GM18909 (cell line): ENCODE results near the gene CCDC74A.
A peak's percentile ranks its signal among the peaks of the same experiment; 100 is the strongest.
"Not testable (repeated sequence)": the region's sequence is repeated elsewhere in the genome, so short reads cannot be mapped to it uniquely, and the experiment has no call there.

Experiments
- ATAC-seq: cut with Tn5 transposase; IDR thresholded peaks from one replicate; pipeline ENCODE4 v1.9.1; 2021; ENCODE audit warnings: mild to moderate bottlenecking; ENCODE audit not compliant: unreplicated experiment, poor library complexity

CCDC74A gene

DNA sequence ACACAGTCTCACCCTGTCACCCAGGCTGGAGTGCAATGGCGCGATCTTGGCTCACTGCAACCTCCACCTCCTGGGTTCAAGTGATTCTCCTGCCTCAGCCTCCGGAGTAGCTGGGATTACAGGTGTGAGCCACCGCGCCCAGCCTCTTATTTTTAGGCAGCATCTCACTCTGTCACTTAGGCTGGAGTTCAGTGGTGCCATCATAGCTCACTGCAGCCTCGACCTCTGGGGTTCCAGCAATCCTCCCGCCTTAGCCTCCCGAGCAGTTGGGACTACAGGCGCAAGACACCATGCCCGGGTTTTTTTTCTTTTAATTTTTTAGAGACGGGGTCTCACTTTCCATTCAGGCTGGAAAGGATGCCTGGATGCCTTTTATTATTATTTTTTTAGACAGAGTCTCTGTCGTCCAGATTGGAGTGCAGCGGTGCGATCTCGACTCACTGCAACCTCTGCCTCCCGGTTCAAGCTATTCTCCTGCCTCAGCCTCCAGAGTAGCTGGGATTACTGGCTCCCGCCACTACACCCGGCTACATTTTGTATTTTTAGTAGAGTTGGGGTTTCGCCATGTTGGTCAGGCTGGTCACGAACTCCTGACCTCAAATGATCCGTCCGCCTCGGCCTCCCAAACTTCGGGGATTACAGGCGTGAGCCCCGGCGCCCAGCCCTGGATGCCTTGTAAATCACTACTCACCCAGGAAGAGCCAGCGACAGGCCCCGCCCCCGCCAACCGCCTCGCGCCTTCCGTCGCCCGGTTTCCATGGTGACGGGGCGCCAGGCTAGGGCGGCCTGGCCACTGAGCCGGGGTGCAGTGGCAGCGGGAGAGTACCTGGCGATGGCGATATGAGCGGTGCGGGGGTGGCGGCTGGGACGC is at the start of gene CCDC74A:
CCDC74A (plus strand) TSS at position 758 of the 871 bp plus-strand sequence; CDS start at position 841, 83 bp downstream.
- peak; percentile 86 for ATAC-seq

DNA sequence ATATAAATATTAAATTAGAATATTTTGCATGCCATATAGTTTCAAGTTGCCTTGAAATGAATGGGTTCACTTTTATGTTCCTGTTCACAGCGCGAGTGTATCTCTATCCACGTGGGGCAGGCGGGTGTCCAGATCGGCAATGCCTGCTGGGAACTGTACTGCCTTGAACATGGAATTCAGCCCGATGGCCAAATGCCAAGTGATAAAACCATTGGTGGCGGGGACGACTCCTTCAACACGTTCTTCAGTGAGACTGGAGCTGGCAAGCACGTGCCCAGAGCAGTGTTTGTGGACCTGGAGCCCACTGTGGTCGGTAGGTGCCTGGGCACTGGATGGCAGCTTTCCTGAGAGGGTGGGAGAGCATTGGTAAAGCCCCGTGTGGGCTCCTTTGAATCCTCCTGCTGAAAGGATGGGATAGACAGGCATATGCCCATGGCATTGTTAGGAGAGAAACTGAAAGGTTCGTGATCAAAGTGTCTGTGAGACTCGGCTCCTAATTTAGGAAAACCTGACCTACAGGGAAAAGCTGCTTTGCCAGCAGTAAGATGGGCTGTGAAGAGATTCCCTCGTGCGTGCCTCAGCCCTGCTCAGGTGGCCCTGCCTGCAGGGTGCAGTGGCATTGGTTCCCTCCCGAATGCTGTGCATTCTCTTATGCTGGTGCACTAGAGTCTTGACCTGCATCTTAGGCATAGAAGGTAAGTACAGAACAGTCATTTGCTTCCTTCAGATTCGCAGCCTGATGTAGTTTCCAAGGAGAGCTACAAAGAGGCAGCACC is 49.4 kb upstream of the CCDC74A start:
- ATAC-seq = not testable (repeated sequence)

DNA sequence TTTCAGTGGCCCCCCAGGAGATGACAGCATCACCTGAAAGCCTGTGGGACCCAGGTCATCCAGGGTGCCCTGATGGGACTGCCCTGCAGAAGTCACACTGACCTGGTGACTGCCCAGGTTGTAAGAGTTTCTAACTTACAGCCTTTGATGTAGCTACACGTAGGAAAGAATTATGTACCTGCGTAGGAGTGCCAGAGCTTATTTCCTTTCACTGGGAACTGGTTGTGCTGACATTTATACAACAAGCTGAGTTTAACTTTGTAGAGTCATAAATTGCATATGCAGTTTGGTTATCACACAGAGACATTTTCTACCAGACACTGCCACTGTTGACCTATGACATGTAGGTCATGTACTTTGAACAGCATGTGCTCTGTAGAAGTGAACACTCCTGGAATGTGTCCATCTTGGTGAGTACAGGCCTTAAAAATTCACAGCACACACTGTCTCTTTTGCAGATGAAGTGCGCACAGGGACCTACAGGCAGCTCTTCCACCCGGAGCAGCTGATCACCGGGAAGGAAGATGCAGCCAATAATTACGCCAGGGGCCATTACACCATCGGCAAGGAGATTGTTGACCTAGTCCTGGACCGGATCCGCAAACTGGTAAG is 48.7 kb upstream of the CCDC74A start:
- not testable (repeated sequence) for ATAC-seq

DNA sequence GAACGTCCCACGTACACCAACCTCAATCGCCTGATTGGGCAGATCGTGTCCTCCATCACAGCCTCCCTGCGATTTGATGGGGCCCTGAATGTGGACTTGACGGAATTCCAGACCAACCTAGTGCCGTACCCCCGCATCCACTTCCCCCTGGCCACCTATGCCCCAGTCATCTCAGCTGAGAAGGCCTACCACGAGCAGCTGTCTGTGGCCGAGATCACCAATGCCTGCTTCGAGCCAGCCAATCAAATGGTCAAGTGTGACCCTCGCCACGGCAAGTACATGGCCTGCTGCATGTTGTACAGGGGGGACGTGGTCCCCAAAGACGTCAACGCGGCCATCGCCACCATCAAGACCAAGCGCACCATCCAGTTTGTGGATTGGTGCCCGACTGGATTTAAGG is 47.3 kb upstream of the CCDC74A start:
- ATAC-seq = not testable (repeated sequence)

DNA sequence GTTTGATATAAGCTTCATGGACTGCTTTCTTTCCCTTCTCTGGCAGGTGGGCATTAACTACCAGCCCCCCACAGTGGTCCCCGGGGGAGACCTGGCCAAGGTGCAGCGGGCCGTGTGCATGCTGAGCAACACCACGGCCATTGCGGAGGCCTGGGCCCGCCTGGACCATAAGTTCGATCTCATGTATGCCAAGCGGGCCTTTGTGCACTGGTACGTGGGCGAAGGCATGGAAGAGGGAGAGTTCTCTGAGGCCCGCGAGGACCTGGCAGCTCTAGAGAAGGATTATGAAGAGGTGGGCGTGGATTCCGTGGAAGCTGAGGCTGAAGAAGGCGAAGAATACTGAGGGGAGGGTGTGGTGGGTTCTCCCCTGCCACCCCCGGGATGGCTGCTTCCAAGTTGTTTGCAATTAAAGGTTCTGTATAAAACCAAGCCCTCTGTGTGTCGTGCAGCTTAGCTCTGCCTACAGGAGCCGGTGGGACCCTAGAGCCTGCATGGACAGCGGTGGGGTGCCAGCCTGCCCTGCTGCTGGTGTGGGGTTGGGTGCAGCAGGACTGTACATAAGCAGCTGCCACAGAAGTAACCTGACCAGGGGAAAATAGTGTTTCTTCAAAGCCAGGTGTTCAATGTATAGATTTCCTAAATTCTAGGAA is 45.1 kb upstream of the CCDC74A start:
- not testable (repeated sequence) for ATAC-seq

DNA sequence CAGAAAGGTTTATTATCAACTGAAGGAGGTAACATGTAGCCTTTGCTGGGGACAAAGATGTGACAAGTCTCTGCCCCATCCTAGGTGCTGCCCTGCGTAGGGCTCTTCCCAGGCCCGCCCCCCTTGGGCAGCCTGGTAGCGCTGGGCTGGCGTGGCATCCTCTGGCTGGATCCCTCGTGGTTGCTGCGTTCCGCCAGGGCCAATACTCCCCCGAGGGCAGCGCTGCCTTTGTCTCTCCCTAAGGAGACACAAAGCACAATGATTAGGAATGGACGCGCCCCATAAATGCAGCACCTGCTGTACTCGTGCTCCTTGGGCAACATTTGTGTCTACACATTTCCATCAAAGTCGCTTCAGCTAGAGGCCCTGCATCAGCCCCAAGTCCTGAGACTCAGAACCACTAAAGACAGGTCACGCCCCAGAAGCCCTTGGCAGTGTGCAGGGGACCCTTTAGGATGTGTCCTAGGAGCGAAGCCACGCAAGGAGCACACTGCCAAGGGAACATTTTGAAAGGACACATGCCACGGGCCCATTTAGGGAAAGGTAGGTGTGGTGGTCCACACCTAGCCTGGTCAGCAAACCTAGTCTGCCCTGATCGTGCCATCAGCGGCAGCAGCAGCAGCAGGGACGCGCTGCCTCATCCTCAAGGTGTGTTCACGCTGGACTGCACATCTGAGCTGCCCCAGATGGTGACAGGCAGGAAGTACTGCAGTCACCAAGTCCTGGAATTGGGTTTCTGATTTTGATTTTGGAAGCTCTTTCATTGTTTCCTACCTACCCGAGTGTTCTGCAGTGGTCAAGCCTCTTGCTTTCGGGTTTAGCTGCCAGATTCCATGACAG is 43.5 kb upstream of the CCDC74A start:
- ATAC-seq = not testable (repeated sequence)

DNA sequence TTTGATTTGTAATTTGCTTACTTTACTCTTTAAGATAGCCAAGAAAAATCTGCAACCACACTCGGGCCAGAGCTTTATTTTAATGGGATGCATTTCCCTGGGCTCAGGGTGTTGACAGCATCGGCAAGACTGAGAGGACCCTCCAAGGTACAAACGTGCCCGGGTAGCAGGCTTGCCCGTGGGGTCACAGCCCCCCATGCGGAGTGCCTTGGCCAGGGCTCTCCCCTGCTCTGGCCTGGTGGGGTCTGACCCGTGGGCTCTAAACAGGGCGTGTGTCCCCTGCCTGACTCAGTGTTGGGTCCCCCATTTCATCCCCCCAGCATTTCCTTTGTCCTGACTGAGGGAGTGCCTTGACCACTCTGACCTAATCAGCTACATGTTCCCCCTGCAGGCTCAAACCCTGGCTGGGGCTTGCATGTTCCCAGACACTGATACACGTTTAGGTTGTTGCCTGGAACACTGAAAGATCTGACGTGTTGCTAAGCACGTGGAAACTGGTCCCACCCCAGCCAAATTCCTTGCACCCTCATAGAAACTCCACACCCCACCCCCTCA is 42.7 kb upstream of the CCDC74A start:
- not testable (repeated sequence) for ATAC-seq

DNA sequence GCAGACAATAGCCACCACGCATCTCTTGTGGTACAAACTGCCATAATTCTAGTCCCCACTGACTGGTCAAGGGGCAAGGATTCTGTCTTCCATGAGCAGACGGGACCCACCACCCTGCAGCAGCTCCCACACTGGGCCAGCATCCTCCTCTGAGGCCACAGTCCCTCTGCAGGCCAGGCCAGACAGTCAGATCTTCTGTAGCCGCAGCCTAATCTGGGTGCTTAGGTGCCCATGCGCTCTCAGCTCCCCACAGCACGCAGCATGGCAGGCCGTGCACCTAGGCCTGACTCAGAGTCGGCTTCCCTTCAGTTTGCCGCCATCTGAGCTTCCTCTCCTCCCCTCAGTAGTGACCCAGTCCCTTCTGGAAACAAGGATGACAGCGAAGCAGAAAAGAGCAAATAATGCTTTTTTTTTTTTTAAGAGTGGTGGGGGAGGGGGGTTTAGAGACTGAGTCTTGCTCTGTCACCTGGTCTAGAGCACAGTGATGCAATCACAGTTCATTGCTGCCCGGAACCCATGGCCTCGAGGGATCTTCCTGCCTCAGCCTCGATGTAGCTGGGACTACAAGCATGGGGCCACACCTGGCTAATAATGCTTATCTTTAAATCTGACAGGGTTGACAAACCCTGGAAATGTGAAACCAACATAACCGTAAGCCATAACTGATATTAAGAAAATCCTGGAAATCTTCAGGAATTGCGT is 41.3 kb upstream of the CCDC74A start:
- ATAC-seq = not testable (repeated sequence)

DNA sequence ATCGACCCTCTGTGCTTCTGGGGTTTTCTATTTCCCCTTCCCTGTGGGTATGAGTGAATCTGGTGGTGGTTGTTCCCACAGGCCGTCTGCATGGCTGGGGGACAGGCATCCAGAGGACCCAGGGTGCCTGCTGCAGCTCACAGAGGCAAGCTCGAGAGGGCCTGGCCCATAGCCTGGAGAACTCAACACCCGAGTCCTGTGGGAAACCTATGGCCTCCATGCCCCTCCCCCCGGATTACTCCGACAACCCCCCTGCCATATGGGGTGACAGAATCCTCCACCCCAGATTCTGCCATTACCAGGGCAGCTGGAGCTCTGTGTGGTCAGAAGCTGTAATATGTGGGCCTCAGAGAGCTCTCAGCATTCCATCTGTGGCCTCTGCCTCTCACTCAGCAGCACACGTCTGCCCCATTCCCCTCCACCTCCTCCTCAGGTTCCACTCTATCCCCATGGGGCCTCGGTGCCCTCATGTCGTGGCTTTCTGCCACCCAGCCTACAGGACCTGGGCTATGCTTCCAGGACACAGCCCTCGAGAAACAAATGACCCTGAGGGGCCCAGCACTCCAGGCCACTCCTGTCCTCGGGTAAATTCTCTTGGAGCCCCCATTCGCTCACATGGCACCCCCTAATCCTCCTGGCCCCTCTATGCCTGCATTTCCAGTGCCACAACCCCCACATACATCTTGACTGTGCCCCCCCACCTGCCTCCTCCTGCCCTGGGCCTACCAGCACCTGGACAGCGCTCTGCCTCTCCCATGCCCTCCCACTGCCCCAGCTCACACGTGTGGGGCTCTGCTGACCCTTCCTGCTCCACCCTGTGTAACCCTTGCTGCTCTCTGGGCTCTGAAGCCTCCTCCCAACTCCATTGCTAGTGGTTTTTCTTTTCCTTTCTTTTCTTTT is 39.1 kb upstream of the CCDC74A start:
- ATAC-seq = no peak

DNA sequence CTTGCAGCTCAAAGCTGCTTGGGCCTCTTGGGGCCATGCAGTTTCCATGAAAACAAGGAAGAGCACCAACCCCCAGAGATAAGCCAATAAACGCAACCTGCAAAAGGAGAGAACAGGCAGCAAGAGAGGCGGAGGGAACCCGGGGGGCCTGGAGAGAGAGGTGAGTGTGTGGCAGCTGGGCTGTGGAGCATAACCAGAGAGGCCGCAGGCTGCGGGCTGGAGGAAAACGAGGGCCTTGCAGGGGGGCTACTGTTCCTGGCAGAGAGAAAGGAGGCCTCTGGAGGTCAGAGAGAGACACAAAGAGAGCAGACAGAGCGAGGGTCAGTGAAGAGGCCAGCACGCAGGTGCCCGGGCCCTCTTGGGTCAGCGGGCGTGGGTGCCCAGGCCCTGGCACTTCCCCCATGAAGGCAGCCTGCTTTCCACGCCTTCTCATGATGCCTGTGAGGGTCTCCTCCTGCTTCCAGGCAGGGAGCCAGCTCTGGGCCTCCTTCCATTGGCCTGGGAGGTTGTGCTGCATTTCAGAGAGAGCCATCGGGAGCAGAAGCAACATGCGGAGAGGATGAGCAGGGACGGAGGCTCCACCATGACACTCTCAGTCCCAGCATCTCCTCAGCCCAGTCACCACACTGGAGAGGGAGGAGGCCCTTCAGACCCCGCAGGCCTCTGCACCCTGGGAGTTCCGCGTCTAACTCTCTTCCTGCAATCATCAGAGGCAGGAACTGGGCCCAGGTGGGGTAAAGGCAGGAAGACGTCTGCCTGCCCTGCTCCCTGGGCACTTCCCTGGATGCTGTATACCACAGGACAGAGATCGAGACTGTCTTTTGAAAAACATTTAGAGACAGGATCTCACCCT is 36.8 kb upstream of the CCDC74A start:
- not testable (repeated sequence) for ATAC-seq

DNA sequence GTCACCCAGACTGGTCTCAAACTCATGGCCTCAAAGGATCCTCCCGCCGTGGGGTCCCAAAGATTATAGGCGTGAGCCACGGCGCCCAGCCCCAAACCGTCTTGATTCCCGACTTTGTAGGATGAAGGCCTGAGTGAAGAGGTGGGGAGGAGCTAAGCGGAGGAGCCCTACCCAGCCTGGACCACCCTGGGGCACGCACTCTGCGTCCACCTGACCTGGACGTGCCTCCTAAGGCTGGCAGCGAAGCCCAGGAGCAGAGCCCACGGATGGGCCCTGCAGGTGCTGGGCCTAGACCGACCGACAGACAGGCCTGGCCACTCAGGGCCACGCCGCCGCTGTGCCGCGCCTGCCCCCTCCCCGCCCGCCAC is 36.2 kb upstream of the CCDC74A start:
- peak; percentile 4 for ATAC-seq

DNA sequence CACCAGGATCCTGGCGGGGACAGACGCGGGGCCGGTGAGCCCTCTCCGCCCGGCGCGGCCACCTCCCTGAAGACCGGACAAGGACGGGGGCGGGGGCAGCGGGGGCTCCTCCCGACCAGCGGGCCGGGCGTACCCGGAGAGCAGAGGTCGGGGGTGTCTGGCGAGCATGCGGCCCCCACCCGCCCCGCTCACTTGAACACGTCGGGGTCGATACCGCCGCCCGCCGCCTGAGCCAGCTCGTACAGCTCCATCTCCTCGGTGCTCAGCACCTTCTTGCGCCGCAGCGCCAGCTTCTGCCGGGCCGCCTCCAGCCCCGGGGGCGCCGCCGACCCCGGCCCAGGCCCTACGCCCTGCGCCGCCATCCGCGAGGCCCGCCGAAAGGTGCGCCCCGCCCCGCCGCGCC is 35.7 kb upstream of the CCDC74A start, which contains the start of gene MZT2A:
MZT2A (minus strand) TSS at position 383 of the 403 bp plus-strand sequence; CDS start at position 362, 21 bp downstream.
- ATAC-seq = peak; percentile 15

DNA sequence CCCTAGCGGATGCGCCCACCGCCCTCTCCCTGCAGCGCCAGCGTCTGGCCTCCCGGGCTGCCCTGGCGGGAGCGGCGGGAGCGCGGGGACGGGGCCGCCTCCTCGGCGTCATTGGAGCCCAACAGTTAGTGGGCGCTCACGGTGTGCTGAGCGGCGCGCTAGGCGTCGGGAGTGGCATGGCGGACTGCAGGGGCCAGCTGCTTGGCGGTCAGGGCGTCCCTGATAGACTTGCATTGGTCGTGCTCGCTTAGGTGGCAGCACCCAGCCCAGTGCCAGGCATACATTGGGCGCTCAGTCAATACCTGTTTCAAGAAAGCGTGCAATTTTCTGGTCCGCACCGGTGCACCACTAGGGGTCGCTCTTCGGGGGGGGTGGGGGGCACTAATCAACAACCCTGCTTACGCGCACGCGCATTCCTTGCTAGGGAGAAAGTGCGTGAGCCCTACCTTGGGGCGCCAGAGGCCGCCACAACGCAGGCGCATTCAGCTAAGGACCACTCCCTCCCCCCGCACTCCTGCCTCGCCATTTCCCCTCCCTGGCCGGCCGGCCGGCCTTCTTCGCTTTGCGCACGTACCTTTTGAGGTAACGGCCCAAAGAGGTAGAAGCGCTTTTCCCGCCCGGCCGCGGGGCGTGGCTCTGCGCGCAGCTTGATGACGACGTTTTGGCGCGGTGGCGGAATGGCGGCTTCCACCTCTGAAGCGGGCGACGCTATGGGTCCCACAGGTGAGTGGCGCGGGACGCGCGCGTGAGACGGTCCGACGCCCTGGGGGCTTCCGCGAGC is 35.1 kb upstream of the CCDC74A start:
- peak; percentile 72 for ATAC-seq

DNA sequence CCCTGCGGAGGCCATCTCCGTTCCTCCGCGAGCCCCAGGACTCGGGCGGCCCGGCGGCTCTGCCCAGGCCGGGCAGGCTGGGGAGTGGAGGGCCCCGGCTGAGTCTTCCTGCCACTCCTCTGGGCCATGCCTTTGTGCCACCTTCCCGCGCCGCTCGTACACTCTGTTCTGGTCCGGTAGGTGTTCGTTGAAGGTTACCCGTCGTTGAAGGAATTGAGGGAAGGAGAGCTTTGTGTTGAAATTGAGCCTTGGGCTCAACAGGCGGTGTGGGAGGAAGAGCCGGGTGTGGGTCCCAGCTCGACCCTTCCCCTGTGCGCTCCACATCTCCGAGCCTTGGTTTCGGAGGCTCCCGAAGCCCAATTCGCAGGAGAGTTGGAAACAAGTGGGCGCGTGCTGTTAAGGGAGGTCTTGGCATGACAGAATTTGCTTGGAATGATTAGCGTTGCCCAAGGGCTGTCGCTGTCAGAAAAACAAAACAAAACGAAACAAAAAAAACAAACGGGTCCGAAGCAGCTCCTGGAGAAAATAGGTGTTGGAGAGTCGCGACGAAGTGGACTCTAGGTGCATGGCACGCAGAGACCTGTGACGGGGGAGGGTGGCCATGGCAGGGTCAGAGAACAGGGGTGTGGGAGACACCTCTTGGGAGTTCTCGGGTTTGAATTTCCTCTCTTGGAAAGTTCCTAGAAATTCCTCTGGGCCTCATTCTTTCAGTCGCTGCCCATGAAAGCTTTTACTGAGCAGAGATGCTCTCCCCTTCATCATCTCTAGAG is 34.3 kb upstream of the CCDC74A start:
- peak; percentile 28 for ATAC-seq

DNA sequence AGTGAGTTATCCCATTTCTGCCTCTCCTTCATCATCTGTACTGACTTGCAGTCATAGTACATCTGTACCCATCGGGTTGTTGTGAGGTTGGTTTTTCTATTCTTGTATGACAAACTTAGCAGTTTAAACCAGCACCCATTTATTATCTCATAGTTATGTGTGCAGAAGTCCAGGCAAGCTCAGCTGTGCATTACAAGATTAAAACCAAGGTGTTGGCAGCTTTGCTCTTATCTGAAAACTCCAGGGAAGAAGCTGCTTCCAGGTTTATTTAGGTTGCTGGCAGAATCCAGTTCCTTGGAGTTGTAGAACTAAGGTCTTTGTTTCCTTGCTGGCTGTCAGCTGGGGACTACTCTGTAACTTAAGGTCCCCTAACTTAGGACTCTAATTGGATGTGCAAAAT is 32.2 kb upstream of the CCDC74A start:
- ATAC-seq = not testable (repeated sequence)
